Lower leg skin (tissue), 4 donors: ENCODE results near the gene TSPEAR. TPM values are rescaled to one million over a fixed set of nuclear protein-coding genes. Genes with fewer than 3 reads are reported as not detected.

ENCODE experiments used
- DNase-seq, 2 donors: peaks; one replicate each; pipeline ENCODE4 v3.0.0-alpha.2; 2019; ENCODE audit warnings: low spot score in 2 of 2
- H3K4me3 ChIP-seq: fragments of 200-600 bp; sonication (generic); 2 replicates; pipeline ENCODE4 v1.5.1; 2017; ENCODE audit warnings: mild to moderate bottlenecking, low read depth; ENCODE audit not compliant: poor library complexity, severe bottlenecking
- CTCF ChIP-seq, 3 donors: fragments of 450-650 bp; IDR thresholded peaks; one replicate each; pipeline ENCODE4 v1.5.1; 2016; ENCODE audit warnings: antibody characterized with exemption in 3 of 3, mild to moderate bottlenecking in 3 of 3, moderate library complexity in 2 of 3
- POLR2A ChIP-seq, 2 donors: fragments of 450-650 bp; IDR thresholded peaks; one replicate each; pipeline ENCODE4 v1.6.1; 2016 to 2017; ENCODE audit warnings: antibody characterized with exemption in 2 of 2, mild to moderate bottlenecking in 1 of 2, moderate library complexity in 1 of 2
- WGBS, 2 donors: methylation state at CpG; one replicate each; pipeline ENCODE4 v1.1.5; 2018; 5-methylcytosine and 5-hydroxymethylcytosine counted together
- intact Hi-C: fragments of 100-400 bp; cut with DNase I; formaldehyde crosslinking; loops from one replicate; pipeline ENCODE4 v1.15.0; 2023; ENCODE audit warnings: low total_unique reads
- total RNA-seq, 4 donors: library from RNA; depleted of rRNA; stranded (reverse); fragments of >200 nt; gene quantifications; one replicate each; pipeline ENCODE4 v1.1.0, GENCODE V29; 2016

TSPEAR gene
- total RNA-seq, 4 donors from 2014 or later, result 0.06 TPM; not detected in 3

DNA sequence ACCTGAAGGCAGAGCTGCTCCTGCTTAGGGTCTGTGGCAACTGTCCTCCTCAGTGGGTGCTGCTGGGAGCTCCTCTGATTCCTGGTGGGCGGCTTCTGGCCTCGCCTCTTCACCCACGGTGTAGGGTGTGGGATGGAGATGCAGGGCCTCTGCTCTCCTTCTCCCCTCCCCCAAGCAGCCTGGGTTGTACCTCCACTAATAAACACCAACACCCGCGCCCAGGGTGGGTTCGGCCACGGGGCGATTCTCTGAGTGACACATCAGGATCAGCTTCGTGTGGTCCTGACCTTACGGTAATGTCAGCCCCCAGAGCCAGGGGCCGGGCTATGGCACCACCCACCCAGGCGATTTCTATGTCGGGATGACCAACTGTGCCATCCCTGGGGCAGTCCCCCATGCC is 195.0 kb downstream of the TSPEAR start:
- DNase-seq, result no peak
- intact Hi-C loops, result no loop called here
- no peak for TF ChIP-seq CTCF (IDR thresholded peaks at IDR 0.05)
- TF ChIP-seq POLR2A (IDR thresholded peaks at IDR 0.05), result no peak

DNA sequence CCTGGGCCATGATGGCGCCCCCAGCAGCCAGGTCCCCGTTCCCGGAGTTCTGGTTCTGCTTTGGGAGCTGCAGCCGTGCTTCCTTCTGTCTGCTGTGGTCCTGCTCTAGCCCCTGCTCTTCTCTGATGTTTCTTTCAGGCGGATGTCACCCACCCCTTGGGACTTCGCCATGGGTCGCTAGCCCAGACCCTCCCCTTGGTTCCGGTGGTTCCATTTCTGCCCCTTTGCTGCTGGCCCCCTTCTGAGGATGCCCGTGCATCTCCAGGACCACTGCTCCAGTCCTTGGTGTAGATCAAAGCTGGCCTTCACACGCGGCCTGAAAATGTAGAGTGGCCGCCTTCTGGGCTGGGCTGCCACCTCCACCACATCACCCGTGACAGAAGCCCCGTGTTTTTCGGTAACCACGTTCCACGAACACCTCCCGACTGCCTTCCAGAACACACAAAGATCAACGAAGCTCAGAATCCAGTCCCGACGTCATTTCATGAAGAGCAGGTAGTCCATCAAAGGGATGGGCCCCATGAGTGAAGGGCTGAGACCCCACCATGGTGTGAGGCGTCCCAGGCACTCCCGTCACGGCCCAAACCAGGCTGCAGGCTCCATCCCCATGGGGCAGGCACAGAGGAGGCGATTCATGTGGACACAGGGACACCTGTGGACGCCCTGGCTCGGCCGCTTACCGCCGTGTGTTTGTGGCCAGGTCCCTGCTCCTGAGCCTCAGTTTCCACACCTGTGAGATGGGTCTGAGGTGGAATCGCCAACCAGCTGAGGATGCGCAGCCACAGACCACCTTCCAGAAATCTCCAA is 195.8 kb downstream of the TSPEAR start:
- 84 to 87% methylated on average over 31 to 32 of the region's 32 CpGs for WGBS, 2 donors
- H3K4me3 ChIP-seq, result no peak overlapping the region
- TF ChIP-seq POLR2A (IDR thresholded peaks at IDR 0.05), result no peak
- TF ChIP-seq CTCF (IDR thresholded peaks at IDR 0.05), result no peak
- intact Hi-C loops, result no loop called here
- no peak for DNase-seq

More for the DNA sequence above, 195.0 kb downstream of the TSPEAR start:
- WGBS, 2 donors, result 79 to 81% methylated on average over 10 to 13 of the region's 13 CpGs
- H3K4me3 ChIP-seq, result no peak overlapping the region

DNA sequence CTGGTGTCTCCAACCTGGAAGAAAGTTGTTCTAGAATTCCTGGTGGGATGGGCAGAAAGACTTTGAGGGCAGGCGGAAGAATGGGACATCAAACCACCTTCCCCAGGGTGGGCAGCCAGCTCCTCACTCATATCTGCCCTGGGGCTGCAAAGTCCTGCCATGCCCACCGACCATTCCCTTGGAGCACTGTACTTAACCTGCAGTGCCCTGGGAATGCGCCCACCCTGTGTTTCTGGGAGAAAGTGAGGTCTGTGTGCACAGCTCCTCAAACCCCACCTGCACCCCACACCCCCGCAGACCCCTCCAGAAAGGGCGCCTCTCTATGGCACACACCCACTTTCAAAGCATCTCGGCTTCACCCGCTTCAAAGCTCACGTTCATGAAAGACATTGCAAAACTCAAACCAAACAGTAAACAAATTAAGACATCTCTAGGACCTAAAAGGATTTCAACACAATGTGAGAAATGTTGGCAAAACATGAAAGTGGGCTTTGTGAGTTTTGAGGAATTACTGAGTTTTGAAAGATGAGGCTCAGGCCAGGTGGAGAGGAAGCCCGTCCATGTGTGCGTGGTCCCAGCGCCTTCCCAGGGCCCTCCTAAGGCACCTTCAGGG is 196.5 kb downstream of the TSPEAR start:
- WGBS, 2 donors, result 71 to 75% methylated on average over 11 of the region's 11 CpGs
- intact Hi-C loops, result loop anchor here (5.0 kb wide), 1 partner anchor 277 kb away; no protein-coding TSS in a partner anchor

GRCh38 chr21:44514218-44514520 is 197.2 kb downstream of the TSPEAR start:
- TF ChIP-seq POLR2A (IDR thresholded peaks at IDR 0.05), result no peak
- DNase-seq, result no peak
- intact Hi-C loops, result loop anchor here (5.0 kb wide), 1 partner anchor 278 kb away; no protein-coding TSS in a partner anchor
- WGBS, 2 donors, result 86 to 87% methylated on average over 7 of the region's 7 CpGs
- no peak overlapping the region for H3K4me3 ChIP-seq

More for the DNA sequence above, 196.5 kb downstream of the TSPEAR start:
- TF ChIP-seq POLR2A (IDR thresholded peaks at IDR 0.05) (no peak), CTCF (IDR thresholded peaks at IDR 0.05) (no peak)
- no peak overlapping the region for H3K4me3 ChIP-seq
- DNase-seq, result no peak

DNA sequence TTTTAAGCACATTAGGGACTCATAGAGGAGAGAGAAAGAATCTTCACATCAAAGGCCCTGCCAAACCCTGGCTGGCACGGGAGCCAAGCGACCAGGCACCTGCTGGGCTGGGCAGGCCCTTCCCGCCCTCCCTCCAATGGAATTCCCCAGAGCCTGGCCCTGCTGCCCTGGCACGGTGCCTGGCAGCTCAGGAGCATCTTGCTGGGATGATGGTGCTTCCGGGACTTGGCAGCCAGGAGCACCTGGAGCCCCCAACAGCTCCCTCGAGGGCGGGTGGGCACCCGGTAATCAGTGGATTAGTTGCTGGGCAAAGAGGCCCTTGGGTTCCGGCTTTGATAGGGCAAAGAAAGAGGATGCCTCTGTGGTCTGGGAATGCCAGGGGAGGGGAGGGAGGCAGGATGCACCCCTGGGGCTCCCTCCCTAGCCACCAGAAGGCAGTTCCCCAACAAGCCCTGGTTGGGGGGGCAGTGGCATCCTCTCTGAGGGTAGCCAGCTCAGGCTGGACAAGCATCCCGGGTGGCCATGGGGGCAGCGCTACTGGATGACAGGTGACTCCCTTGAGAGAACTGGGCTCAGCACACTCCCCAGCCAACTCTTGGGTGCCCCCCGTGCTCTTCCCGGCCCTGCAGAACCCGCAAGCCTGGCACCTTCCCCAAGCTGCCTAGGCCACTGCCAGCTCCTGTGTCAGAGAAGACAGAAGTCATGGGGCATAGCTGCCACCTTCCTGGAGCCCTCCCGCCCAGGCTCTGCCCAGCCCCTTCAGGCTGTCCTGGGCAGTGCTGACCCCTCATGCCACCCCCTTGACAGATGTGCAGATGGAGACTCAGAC is 197.8 kb downstream of the TSPEAR start:
- no peak overlapping the region for H3K4me3 ChIP-seq
- 40 to 57% methylated on average over 10 to 15 of the region's 15 CpGs for WGBS, 2 donors
- TF ChIP-seq CTCF (IDR thresholded peaks at IDR 0.05), result no peak
- DNase-seq, result no peak
- intact Hi-C loops, result loop anchor here (5.0 kb wide), 1 partner anchor 279 kb away; no protein-coding TSS in a partner anchor
